Transverse colon (tissue), 3 donors: Measurements from ENCODE around the gene ATP5F1D.

ENCODE experiments used
- EP300 ChIP-seq: sonication (generic); formaldehyde crosslinking; IDR thresholded peaks from one replicate; pipeline ENCODE4 v1.6.1; 2017; ENCODE audit warnings: antibody characterized with exemption, low read depth
- POLR2AphosphoS5 ChIP-seq, 3 donors: sonication (generic); formaldehyde crosslinking; IDR thresholded peaks; one replicate each; pipeline ENCODE4 v1.6.1; 2016; ENCODE audit warnings: antibody characterized with exemption in 3 of 3

DNA sequence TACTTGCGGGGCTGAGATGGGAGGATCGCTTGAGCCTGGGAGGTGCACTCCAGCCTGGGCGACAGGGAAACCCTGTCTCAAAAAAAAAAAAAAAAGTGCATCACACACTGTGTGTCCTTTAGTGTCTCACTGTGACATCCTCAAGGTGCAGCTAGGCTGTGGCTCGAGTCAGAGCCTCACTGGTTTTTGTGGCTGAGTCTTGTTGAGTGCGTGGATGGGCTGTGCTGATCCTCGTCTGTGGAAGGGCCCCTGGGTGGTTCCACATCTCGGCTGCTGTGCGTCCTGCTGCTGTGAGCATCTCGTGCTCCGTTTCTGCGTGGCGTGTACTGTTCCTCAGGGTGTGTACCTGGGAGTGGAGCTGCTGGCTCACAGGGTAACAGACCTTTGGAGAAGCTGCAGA, 24.8 kb upstream of the ATP5F1D start:
- TF ChIP-seq EP300 (no peak), POLR2AphosphoS5 (IDR thresholded peaks at IDR 0.05) (no peak)
